H1 (cell line): ENCODE measurements around the gene TET1. TPM values are rescaled to one million over a fixed set of nuclear protein-coding genes. Genes with fewer than 3 reads are reported as not detected.

ENCODE experiments used
- CTCF ChIA-PET: fragments of 300-600 bp; sonication (Branson Sonifier 250); formaldehyde crosslinking; loops from one replicate; lab custom pipeline; 2021; ENCODE audit not compliant: partially characterized antibody; lab: Charles Lee
- POLR2A ChIA-PET: fragments of 300-600 bp; sonication (Branson Sonifier 250); formaldehyde crosslinking; loops from one replicate; lab custom pipeline; 2021; ENCODE audit warnings: inconsistent platforms; ENCODE audit not compliant: partially characterized antibody; lab: Charles Lee
- DNase-seq, 2 experiments: peaks; one replicate each; pipeline versions ENCODE4 v3.0.0 to v3.0.0-alpha.2; 2010 to 2022; ENCODE audit warnings: low spot score in 2 of 2, low read depth in 1 of 2, mixed read lengths in 1 of 2
- FAIRE-seq: peaks from 2 replicates; lab custom pipeline; 2011; peaks lifted over from hg19 to GRCh38; lab: Jason Lieb, UNC
- H2AFZ ChIP-seq: 2 replicates; pipeline ENCODE4 v1.8.1; 2012; ENCODE audit warnings: low read length, inconsistent platforms
- H2AK5ac ChIP-seq: 2 replicates; pipeline ENCODE4 v1.6.1; 2013; ENCODE audit warnings: low read depth, low read length
- H2BK120ac ChIP-seq: replicated peaks from 2 replicates; pipeline ENCODE3; 2013; ENCODE audit warnings: low read depth, low read length, inconsistent platforms
- H2BK12ac ChIP-seq: 2 replicates; pipeline ENCODE4 v1.6.1; 2013; ENCODE audit warnings: low read depth, low read length
- H2BK15ac ChIP-seq: 2 replicates; pipeline ENCODE4 v1.6.1; 2013; ENCODE audit warnings: low read length
- H2BK20ac ChIP-seq: 2 replicates; pipeline ENCODE4 v1.6.1; 2013; ENCODE audit warnings: low read length
- H2BK5ac ChIP-seq: 2 replicates; pipeline ENCODE4 v1.6.1; 2013; ENCODE audit warnings: low read depth, low read length
- H3K14ac ChIP-seq: 2 replicates; pipeline ENCODE4 v1.6.1; 2013; ENCODE audit warnings: inconsistent platforms; ENCODE audit not compliant: insufficient read length
- H3K18ac ChIP-seq: 2 replicates; pipeline ENCODE4 v1.6.1; 2013; ENCODE audit warnings: low read length; ENCODE audit errors: extremely low read depth
- H3K23ac ChIP-seq: 2 replicates; pipeline ENCODE4 v1.6.1; 2013; ENCODE audit warnings: inconsistent platforms; ENCODE audit not compliant: insufficient read length
- H3K23me2 ChIP-seq: 2 replicates; pipeline ENCODE4 v1.6.1; 2013; ENCODE audit warnings: low read depth, low read length
- H3K27ac ChIP-seq: 2 replicates; pipeline ENCODE4 v1.6.1; 2011; ENCODE audit warnings: low read depth, low read length, inconsistent platforms
- H3K27me3 ChIP-seq, 4 experiments: replicated peaks in 1 of 4; 1 replicate in 1 of 4; 2 replicates in 3 of 4; pipeline versions ENCODE4 v1.6.1 to v1.8.1; 2011 to 2013; ENCODE audit warnings: low read length in 3 of 4, mild to moderate bottlenecking in 3 of 4, inconsistent platforms in 2 of 4, mixed read lengths in 2 of 4, moderate library complexity in 1 of 4; ENCODE audit not compliant: control insufficient read depth in 3 of 4, insufficient read depth in 3 of 4; ENCODE audit errors: extremely low read depth in 1 of 4
- H3K36me3 ChIP-seq, 4 experiments: 2 replicates each; pipeline versions ENCODE4 v1.6.1 to v1.8.1; 2011 to 2013; ENCODE audit warnings: mild to moderate bottlenecking in 4 of 4, low read length in 3 of 4, moderate library complexity in 2 of 4, control low read depth in 1 of 4, inconsistent platforms in 1 of 4; ENCODE audit not compliant: insufficient read depth in 4 of 4, control insufficient read depth in 2 of 4
- H3K4ac ChIP-seq: replicated peaks from 2 replicates; pipeline ENCODE3; 2013; ENCODE audit warnings: low read length, low read depth, mixed read lengths, inconsistent platforms; ENCODE audit not compliant: insufficient read length
- H3K4me1 ChIP-seq, 4 experiments: replicated peaks in 1 of 4; 1 replicate in 1 of 4; 2 replicates in 3 of 4; pipeline versions ENCODE4 v1.6.1 to v1.8.1; 2011 to 2013; ENCODE audit warnings: low read length in 3 of 4, inconsistent platforms in 2 of 4, mixed read lengths in 1 of 4; ENCODE audit not compliant: insufficient read depth in 4 of 4, control insufficient read depth in 3 of 4
- H3K4me2 ChIP-seq, 2 experiments: 2 replicates each; pipeline versions ENCODE4 v1.6.1 to v1.8.1; 2011 to 2013; ENCODE audit warnings: low read depth in 2 of 2, low read length in 2 of 2, control low read depth in 1 of 2, inconsistent platforms in 1 of 2, mild to moderate bottlenecking in 1 of 2; ENCODE audit not compliant: insufficient read depth in 1 of 2
- H3K4me3 ChIP-seq, 4 experiments: fragments of 200-600, 300-600 bp in 1 of 4; sonication (generic), shearing (Covaris generic), sonication (Bioruptor Twin) in 1 of 4; 2 replicates each; pipeline versions ENCODE4 v1.5.1 to v1.8.1; 2011 to 2016; ENCODE audit warnings: low read length in 4 of 4, low read depth in 3 of 4, control low read depth in 2 of 4, inconsistent platforms in 2 of 4, mild to moderate bottlenecking in 2 of 4, mixed read lengths in 1 of 4, moderate library complexity in 1 of 4; ENCODE audit not compliant: insufficient read depth in 2 of 4; ENCODE audit errors: extremely low read depth in 1 of 4
- H3K56ac ChIP-seq: replicated peaks from 2 replicates; pipeline ENCODE3; 2013; ENCODE audit warnings: low read depth, mild to moderate bottlenecking, mixed read lengths, low read length, inconsistent platforms; ENCODE audit not compliant: insufficient read length
- H3K79me1 ChIP-seq: 2 replicates; pipeline ENCODE4 v1.6.1; 2013; ENCODE audit warnings: low read depth, low read length, control low read depth
- H3K79me2 ChIP-seq, 2 experiments: 2 replicates each; pipeline versions ENCODE4 v1.6.1 to v1.8.1; 2012 to 2013; ENCODE audit warnings: low read length in 2 of 2, mild to moderate bottlenecking in 2 of 2, inconsistent platforms in 1 of 2; ENCODE audit not compliant: insufficient read depth in 2 of 2, control insufficient read depth in 1 of 2
- H3K9ac ChIP-seq, 4 experiments: replicated peaks in 1 of 4; 1 replicate in 1 of 4; 2 replicates in 3 of 4; pipeline versions ENCODE4 v1.6.1 to v1.8.1; 2011 to 2013; ENCODE audit warnings: low read depth in 3 of 4, low read length in 3 of 4, control low read depth in 2 of 4, mild to moderate bottlenecking in 2 of 4, moderate library complexity in 2 of 4, inconsistent platforms in 1 of 4; ENCODE audit errors: extremely low read depth in 1 of 4
- H3K9me3 ChIP-seq, 2 experiments: 2 replicates each; pipeline versions ENCODE4 v1.6.1 to v1.8.1; 2012 to 2013; ENCODE audit warnings: mild to moderate bottlenecking in 2 of 2, moderate library complexity in 2 of 2, control low read depth in 1 of 2, inconsistent platforms in 1 of 2, low read depth in 1 of 2, low read length in 1 of 2, mixed read lengths in 1 of 2; ENCODE audit not compliant: insufficient read depth in 2 of 2
- H4K20me1 ChIP-seq, 2 experiments: replicated peaks in 1 of 2; 2 replicates each; pipeline versions ENCODE3 to v1.8.1; 2011 to 2013; ENCODE audit warnings: inconsistent platforms in 2 of 2, low read length in 2 of 2, mild to moderate bottlenecking in 1 of 2; ENCODE audit not compliant: insufficient read depth in 2 of 2, control insufficient read depth in 1 of 2
- H4K5ac ChIP-seq: 2 replicates; pipeline ENCODE4 v1.6.1; 2013; ENCODE audit warnings: low read length, low read depth, mixed read lengths, inconsistent platforms; ENCODE audit not compliant: insufficient read length
- H4K8ac ChIP-seq: 2 replicates; pipeline ENCODE4 v1.8.0; 2013; ENCODE audit warnings: mild to moderate bottlenecking, moderate library complexity, low read length, inconsistent platforms; ENCODE audit not compliant: insufficient read depth; ENCODE audit errors: extremely low read depth
- H4K91ac ChIP-seq: replicated peaks from 2 replicates; pipeline ENCODE3; 2013; ENCODE audit warnings: low read length, mixed read lengths, inconsistent platforms; ENCODE audit not compliant: insufficient read length
- ATF3 ChIP-seq: IDR thresholded peaks from 2 replicates; pipeline ENCODE4 v1.6.1; 2011; ENCODE audit warnings: low read depth, mild to moderate bottlenecking, low read length; ENCODE audit not compliant: insufficient read depth
- HDAC6 ChIP-seq: IDR thresholded peaks from one replicate; pipeline ENCODE4 v1.7.1; 2012; ENCODE audit warnings: low read depth, mild to moderate bottlenecking, inconsistent platforms, low read length, moderate library complexity
- KDM5A ChIP-seq: fragments of 200-600 bp; IDR thresholded peaks from 2 replicates; pipeline ENCODE4 v1.7.1; 2012; ENCODE audit warnings: mild to moderate bottlenecking, low read length, inconsistent platforms, mixed read lengths
- NANOG ChIP-seq: IDR thresholded peaks from 2 replicates; pipeline ENCODE4 v1.6.1; 2011; ENCODE audit warnings: low read length, low read depth, mild to moderate bottlenecking, inconsistent platforms; ENCODE audit not compliant: insufficient read depth, poor library complexity, severe bottlenecking
- POLR2A ChIP-seq, 2 experiments: IDR thresholded peaks; 1 replicate in 1 of 2; 2 replicates in 1 of 2; pipeline ENCODE4 v1.6.1; 2011; ENCODE audit warnings: low read depth in 2 of 2, low read length in 2 of 2, mild to moderate bottlenecking in 2 of 2; ENCODE audit errors: control extremely low read depth in 1 of 2
- POLR2AphosphoS5 ChIP-seq: IDR thresholded peaks from 2 replicates; pipeline ENCODE4 v1.6.1; 2011; ENCODE audit warnings: low read depth, low read length
- RAD21 ChIP-seq, 2 experiments: IDR thresholded peaks in 1 of 2; conservative IDR thresholded peaks in 1 of 2; 2 replicates each; pipeline ENCODE4 v1.6.1; 2011; ENCODE audit warnings: low read depth in 2 of 2, low read length in 2 of 2, improper control_type of control experiment in 1 of 2, inconsistent platforms in 1 of 2, mild to moderate bottlenecking in 1 of 2, moderate library complexity in 1 of 2
- SIRT6 ChIP-seq: IDR thresholded peaks from one replicate; pipeline ENCODE4 v1.7.1; 2012; ENCODE audit warnings: low read length, inconsistent platforms
- TAF1 ChIP-seq: IDR thresholded peaks from 2 replicates; pipeline ENCODE4 v1.6.1; 2011; ENCODE audit warnings: mild to moderate bottlenecking, low read depth, low read length
- TCF12 ChIP-seq: IDR thresholded peaks from 2 replicates; pipeline ENCODE4 v1.6.1; 2011; ENCODE audit warnings: low read depth, mild to moderate bottlenecking, low read length
- WGBS, 2 experiments: shearing (Covaris generic) in 1 of 2; methylation state at CpG; one replicate each; pipeline versions ENCODE4 v1.1.6 to v1.1.7; 2013 to 2015; ENCODE audit warnings: low lambda C conversion rate in 2 of 2, mixed read lengths in 2 of 2, inconsistent platforms in 1 of 2, low coverage in 1 of 2, missing lambda C conversion rate in 1 of 2; ENCODE audit not compliant: insufficient replicate concordance in 2 of 2, insufficient coverage in 1 of 2, insufficient read length in 1 of 2; ENCODE audit errors: extremely low coverage in 1 of 2, missing lambda C conversion rate in 1 of 2; 5-methylcytosine and 5-hydroxymethylcytosine counted together
- polyA plus RNA-seq, 7 experiments: library from polyadenylated mRNA; depleted of rRNA in 3 of 7; stranded (reverse) in 5 of 7; unstranded in 2 of 7; fragments of >200 nt in 5 of 7; fragments of 200-250 nt in 2 of 7; gene quantifications; 1 replicate in 5 of 7; 2 replicates in 1 of 7; 4 replicates in 1 of 7; pipeline versions ENCODE4 v1.2.1 to v1.2.3, GENCODE V29; 2011 to 2013; ENCODE audit warnings: missing spikeins in 2 of 7, mixed read lengths in 2 of 7
- total RNA-seq: library from RNA; stranded (reverse); fragmentation: NEBNext Ultra II Directional; extraction: Animal tissue kit (Norgen Biotek cat#: 25700); gene quantifications from 2 replicates; pipeline ENCODE4 v1.2.1, GENCODE V29; 2021
- TF ChIP-seq, protein P1 (sequence below): IDR thresholded peaks from 2 replicates; pipeline ENCODE4 v1.6.1; 2012; ENCODE audit warnings: inconsistent platforms

TET1 gene
- total and polyA plus RNA-seq, 2 of the 8 experiments (the other 6 are each of a cell fraction or from before 2014, with no cell fraction given) = 15.2 to 69.3 TPM

DNA sequence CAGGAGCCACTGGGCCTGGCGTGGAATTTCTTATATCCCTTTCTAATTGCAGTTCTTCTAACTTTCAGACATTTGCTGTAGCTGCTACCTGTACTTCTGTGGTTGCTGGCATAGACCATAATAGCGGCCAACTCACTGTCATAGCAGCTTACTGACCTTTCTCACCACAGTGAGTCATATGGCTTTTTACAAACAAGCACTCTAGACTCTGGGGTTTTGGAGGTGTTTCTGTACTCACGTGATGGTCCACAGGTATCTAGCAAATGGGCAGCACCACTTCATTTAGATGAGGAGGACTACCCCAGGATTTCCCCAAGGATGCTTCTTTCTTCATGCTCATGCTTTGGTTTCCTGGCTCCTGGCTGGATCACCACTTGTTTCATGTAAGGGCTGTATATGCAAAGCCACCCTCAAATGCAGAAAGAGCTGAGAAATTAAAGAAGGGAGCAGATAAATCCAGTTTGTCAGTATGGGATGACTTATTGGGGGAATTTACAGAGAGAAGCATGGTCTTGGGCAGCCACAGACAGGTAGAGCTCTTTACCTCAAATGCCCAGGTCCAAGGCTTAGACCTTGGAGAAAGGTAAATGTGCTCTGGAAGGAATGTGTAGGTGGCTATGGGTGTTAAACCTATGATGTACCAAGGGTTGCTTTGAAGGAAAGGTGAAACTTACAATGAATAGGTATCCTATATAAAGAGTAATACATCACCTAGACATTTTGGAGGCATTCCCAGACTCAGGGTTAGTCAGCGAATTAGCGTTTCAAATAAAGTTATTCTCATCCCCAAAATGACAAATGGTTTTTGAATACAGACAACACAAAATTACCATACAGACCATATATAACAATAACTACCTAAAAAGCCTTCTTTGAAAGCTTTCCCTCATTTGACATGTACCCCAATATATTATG is 16.9 kb upstream of the TET1 start:
- Histone ChIP-seq H3K4ac (no peak overlapping the region), H2BK12ac (no peak overlapping the region)
- POLR2A ChIA-PET = interaction anchor here (0.7 to 1.0 kb wide), 5 partner anchors 8 to 155 kb away, joined by 3 to 5 read pairs (median 3); no protein-coding TSS in a partner anchor
- TF ChIP-seq POLR2AphosphoS5 = no peak
- TF ChIP-seq POLR2A (IDR thresholded peaks at IDR 0.05; ENCODE audit: control extremely low read depth in 1 of 2, low read depth in 2 of 2, low read length in 2 of 2) = no peak
- TF ChIP-seq ATF3 = no peak
- no peak for TF ChIP-seq TAF1
- TF ChIP-seq, protein P1, sequence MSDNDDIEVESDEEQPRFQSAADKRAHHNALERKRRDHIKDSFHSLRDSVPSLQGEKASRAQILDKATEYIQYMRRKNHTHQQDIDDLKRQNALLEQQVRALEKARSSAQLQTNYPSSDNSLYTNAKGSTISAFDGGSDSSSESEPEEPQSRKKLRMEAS = no peak
- no peak for TF ChIP-seq HDAC6
- no peak for TF ChIP-seq KDM5A
- no peak for TF ChIP-seq SIRT6
- TF ChIP-seq RAD21 (IDR thresholded peaks at IDR 0.05 in 1 of 2, conservative IDR thresholded peaks at IDR 0.05 in 1 of 2; ENCODE audit: low read depth in 2 of 2, low read length in 2 of 2) = no peak
- TF ChIP-seq TCF12 = no peak
- TF ChIP-seq NANOG = no peak

More for the DNA sequence above, 16.9 kb upstream of the TET1 start:
- no peak overlapping the region for H2BK120ac ChIP-seq
- no peak overlapping the region for H3K56ac ChIP-seq
- H3K18ac ChIP-seq = no peak overlapping the region
- H3K9me3 ChIP-seq = no peaks in the 10 kb centered on the region
- FAIRE-seq (no peak), DNase-seq (no peak)
- no peak overlapping the region for H2BK5ac ChIP-seq
- H3K79me1 ChIP-seq = no peaks in the 10 kb centered on the region
- H3K36me3 ChIP-seq = no peaks in the 10 kb centered on the region
- H2BK15ac ChIP-seq = no peak overlapping the region
- no peaks in the 10 kb centered on the region for H4K20me1 ChIP-seq
- H3K14ac ChIP-seq = no peak overlapping the region
- H2BK20ac ChIP-seq = no peak overlapping the region
- no peaks in the 10 kb centered on the region for H3K4me1 ChIP-seq
- CTCF ChIA-PET = interaction anchor here (0.6 kb wide), 1 partner anchor 41 kb away, joined by 3 read pairs; no protein-coding TSS in a partner anchor
- H3K27ac ChIP-seq = no peak overlapping the region
- H4K5ac ChIP-seq = no peak overlapping the region
- H3K4me2 ChIP-seq = no peak overlapping the region
- no peak overlapping the region for H3K9ac ChIP-seq
- WGBS, 2 experiments = 89% methylated on average over 5 of the region's 5 CpGs; no CpG with 5 or more reads in 1 of the 2 experiments
- no peak overlapping the region for H2AFZ ChIP-seq
- H2AK5ac ChIP-seq = no peak overlapping the region
- H4K8ac ChIP-seq = no peak overlapping the region
- H3K4me3 ChIP-seq = no peak overlapping the region
- no peaks in the 10 kb centered on the region for H3K27me3 ChIP-seq
- H3K79me2 ChIP-seq = no peaks in the 10 kb centered on the region
- H4K91ac ChIP-seq = no peak overlapping the region
- no peak overlapping the region for H3K23ac ChIP-seq
- no peaks in the 10 kb centered on the region for H3K23me2 ChIP-seq
